HG03103 (cell line): ENCODE measurements around the gene FRAS1.
A peak's percentile ranks its signal among the peaks of the same experiment; 100 is the strongest.
"Not testable (repeated sequence)": the region's sequence is repeated elsewhere in the genome, so short reads cannot be mapped to it uniquely, and the experiment has no call there.

Experiments
- ATAC-seq: cut with Tn5 transposase; IDR thresholded peaks from one replicate; pipeline ENCODE4 v1.9.1; 2021; ENCODE audit warnings: low read depth; ENCODE audit not compliant: unreplicated experiment

The FRAS1 gene

DNA sequence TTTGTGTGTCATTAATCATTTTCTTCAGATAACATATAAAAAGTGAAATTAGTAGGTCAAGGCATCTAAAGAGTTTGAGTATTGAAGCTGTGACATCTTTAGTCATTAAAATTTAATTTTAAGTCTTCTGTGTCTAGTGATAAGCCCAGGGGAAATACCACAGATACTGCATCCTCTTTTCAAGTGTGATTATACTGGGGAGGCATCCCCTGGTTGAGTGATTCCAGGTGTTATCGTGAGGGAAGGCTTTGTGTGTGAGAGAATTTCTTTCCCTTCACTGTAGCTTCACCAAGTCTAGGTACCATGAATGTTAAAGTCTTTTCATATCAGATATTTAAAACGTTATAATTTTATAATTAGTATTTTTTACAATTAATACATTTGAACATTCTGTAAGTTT, 193.4 kb downstream of the FRAS1 start:
- no peak for ATAC-seq

DNA sequence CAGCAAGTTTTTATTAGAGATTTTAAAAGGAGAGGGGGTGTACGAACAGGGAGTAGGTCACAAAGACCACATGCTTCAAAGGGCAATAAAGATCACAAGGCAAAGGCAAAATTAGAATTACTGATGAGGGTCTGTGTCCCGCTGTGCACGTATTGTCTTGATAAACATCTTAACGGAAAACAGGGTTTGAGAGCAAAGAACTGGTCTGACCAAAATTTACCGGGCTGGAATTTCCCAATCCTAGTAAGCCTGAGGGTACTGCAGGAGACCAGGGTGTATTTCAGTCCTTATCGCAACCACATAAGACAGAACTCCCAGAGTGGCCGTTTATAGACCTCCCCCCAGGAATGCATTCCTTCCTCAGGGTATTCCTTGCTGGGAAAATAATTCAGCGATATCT, 195.7 kb downstream of the FRAS1 start:
- ATAC-seq, result not testable (repeated sequence)

DNA sequence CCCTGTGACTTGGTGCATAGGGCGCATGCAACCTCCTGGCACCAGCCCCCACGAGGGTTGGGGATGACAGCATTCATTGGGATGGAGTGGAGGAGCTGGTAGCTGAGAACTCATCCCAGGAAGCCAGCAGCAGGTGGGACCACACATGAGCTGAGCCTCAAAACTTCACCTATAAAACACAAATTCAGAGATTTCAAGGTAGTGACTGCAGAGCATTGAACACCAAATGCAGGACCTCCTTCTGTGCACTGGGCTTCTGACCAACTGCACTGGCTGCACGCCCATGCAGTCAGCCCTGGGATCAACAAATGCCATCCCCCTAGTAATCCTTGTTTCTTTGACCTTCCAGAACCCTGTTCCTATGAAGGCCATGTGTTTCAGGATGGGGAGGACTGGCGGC, 197.8 kb downstream of the FRAS1 start:
- no peak for ATAC-seq

DNA sequence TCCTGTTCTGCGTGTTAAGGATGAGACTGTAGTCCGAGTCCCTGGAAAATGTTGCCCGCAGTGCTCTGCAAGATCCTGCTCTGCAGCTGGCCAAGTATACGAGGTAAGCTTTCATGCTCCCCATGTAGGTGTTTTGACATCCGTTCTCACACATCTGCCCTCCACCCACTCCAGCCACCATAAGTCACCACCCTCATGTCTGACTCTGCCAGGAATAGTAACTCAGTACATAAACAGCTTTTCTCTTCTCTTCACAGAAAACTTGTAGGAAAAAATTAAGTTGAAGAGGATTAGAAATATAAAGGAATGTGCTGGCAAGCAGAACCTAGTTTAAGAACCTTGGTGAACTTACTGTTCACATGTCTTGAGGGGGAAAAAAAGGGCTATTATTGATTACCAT, 207.9 kb downstream of the FRAS1 start:
- no peak for ATAC-seq

DNA sequence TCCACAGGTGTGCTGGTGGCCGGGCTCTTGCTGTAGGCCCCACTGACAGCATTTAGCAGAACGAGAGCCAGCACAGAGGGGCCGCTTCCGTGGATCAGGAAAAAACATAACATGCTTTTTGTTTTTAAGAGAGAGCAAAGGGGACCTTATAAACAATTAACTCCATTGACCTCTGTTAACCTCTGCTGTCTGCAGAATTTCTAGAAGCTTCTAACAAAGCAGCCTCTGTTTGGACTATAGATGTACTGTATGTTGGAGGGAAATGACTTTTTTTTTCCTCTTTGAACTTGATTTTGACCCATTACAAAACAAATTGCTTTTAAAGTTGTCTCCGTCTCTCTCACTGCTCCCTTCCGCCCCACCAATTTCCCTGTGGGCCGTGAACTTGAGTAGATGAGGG, 210.7 kb downstream of the FRAS1 start:
- ATAC-seq, result no peak

DNA sequence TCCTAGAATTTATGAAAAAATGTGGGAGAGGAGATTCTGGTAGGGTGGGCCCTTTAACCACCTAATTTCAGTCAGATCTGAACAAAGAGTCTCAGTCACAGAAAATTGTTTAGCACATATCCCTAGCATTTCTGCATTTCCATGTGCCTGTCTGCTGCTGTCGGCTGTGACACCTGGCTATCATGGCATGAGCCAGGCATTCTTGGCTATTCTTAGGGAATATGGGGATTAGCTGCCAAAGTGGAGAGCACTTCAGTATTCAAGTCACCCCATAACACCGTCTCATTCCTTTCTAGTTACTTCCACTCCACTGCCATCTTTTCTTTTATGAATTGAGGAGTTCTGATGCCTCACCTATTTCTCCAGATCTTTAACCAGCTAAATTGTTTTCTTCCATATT, 211.5 kb downstream of the FRAS1 start:
- ATAC-seq, result no peak

DNA sequence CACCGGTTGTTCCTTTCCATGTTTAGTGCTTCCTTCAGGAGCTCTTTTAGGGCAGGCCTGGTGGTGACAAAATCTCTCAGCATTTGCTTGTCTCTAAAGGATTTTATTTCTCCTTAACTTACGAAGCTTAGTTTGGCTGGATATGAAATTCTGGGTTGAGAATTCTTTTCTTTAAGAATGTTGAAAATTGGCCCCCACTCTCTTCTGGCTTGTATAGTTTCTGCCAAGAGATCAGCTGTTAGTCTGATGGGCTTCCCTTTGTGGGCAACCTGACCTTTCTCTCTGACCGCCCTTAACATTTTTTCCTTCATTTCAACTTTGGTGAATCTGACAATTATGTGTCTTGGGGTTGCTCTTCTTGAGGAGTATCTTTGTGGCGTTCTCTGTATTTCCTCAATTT, 218.3 kb downstream of the FRAS1 start:
- not testable (repeated sequence) for ATAC-seq

DNA sequence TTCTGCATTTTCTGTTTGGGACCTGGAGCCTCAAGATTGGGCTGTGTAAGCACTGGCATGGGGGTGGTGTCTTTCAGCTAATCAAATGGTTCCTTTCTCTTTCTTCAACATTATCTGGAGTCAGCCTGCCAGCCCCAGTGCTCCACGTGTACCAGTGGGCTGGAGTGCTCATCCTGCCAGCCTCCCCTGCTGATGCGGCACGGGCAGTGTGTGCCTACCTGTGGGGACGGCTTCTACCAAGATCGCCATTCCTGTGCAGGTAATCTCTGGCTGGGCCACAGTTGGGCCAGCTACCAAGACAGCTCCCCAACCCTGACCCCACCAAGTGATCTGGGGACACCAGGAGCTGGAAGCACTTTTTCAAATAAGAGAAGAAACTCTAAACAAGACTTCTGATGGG, 229.2 kb downstream of the FRAS1 start:
- no peak for ATAC-seq

DNA sequence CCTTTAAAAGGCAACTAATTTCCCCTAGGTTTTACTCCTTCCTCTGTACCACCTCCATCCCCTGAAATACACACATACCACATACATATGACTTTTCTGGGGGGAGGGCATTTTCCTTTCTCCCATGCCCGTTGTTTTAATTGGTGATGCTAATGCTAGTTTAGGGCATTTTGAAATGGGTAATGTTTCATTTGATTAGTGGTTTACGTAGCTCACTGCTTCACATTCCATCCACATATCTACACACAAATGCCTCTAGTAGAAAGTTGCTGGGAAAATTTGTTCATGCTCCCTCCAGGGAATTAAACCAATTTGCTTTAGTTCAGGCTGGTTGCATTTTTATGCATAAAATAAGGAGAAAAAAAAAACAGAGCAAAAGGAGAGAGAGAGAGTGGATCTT, 231.2 kb downstream of the FRAS1 start:
- ATAC-seq, result no peak

DNA sequence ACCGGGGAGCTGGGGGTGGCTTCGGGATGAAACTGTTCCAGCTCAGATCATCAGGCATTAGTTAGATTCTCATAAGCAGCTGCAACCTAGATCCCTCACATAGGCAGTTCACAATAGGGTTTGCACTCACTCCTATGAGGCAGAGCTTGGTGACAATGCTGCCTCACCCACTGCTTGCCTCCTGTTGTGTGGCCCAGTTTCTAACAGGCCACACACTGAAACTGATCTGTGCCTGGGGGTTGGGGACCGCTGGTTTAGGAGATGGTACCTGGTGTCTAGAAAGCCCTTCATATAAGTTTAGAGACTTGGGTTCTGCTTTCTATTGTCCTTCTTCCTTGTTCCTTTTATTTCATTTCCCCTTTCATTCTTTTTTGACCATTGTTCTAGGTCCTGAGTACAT, 234.2 kb downstream of the FRAS1 start:
- ATAC-seq, result no peak

DNA sequence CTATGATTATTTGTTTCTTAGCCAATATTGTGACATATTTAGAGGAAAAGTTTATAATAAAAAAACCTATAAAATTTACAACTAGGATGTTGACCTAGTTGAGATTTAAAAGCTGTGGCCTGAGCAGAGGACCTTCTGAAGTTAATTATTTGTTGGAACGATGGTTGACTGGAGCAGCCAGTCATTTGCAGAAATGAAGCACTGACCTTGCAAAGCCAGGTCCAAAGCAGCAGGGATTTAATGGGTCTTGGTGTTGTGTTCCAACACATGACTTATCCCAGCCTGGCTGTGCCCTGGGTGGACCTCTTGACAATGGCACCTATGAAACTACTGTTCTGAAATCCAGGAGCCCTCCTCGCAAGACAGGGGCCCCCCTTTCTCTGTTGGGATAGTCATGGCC, 235.2 kb downstream of the FRAS1 start:
- no peak for ATAC-seq

DNA sequence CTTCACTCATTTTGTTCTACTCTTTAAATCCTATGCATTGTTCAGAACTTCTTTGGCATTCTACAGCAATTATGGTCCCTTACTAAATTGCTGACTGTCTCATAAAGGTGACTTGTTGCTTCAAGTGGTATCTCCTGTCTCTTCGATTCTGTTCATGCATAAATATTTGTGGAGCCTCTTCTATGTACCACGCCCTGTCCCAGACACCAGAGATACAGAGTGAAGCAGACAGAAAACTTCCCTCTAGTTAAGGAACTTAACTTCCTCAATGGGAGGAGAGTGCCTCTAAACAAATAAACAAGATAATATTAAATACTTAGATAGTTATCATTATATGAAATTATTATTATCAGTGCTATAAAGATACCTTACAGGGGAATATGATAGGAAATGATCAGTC, 235.7 kb downstream of the FRAS1 start:
- no peak for ATAC-seq

DNA sequence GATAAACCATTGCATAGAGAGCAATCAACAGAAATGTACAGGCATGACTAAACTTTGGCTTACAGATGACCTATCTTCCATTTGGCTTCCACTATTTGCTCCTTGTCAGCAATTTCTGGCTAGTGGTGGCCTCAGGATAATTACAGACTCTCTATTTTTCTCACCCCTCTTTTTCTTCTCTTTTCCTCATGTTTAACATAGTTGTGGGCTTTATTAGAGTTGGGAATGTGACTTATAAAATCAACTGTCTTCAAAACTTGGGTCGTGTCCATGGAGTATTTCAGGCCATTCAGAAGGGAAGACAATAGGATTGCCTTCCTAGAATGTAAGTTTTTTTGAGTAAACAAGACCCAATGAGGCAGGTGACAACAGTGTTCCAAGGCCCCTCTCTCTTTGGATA, 236.2 kb downstream of the FRAS1 start:
- no peak for ATAC-seq

DNA sequence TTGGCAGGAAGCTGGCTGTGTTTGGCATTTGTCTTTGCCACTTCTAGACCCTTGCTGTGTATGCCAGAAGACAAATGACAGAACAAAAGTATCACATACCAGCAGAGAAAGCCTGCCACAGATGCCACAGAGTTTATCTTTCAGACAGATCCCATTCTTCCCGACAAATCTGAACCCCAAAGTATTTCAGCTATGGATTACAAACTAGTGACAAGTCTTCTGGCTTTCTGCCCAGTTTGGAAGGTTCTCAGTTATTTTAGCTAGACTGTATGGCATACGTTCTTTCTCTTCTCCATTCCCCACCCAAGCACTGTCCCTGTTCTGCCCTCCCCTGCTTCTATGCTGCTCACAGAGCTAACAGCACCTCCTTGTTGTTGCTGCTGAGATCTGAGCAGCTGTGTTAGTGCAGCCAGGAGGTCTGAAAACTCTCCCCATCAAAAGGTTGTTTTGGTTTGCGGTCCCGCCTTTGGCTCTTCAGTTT, 236.7 kb downstream of the FRAS1 start:
- ATAC-seq, result no peak

DNA sequence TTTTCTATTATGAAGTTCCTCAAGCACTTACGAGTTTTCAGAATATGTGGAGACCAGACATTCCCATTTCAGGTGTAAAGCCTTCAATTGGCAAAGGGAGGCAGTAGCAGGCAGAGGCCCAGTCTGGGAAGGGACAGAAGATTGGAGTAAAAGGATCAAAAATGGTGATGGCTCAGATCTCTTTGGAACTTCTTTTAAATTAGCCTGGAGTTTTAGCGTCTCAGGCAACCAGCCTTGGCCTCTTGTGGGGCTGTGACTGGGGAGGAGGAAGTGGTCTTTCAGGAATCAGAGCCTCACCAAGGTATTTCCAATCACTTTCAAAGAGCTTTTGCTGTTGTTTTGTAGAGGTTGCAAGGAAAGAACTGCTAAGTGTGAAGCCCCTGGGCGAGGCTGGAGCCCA, 239.1 kb downstream of the FRAS1 start:
- no peak for ATAC-seq

DNA sequence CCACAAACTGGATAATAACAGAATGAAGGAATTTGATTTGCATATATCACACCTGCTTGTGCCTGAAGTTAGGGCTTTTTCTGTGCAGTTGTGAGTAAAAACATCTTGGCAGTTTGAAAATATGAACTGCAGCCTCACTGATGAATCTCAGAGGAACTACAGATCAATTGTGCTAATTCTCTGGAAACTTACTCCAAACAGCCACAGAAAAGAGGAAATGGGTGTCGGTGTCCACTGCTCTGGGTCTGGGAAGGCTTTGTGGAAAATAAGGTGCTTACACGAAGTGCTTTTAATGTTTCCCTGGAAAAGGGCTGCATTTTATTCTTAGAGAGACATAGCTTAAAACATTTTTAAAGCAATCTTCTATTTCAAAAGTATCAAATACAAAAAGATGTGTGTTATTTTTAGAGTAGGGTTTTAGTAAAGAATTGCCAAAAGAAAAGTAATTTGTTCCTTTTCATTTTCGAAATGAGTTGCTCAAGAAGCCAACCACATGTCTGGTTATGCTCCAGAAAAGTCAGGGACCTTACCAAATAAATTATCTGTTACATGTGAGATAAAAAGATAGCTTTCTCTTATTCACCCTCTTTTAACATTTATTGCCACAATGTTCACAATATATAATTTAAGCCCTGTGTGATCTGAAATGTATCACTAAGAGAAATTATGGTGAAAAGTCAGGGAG, 240.1 kb downstream of the FRAS1 start:
- peak; percentile 60 for ATAC-seq

DNA sequence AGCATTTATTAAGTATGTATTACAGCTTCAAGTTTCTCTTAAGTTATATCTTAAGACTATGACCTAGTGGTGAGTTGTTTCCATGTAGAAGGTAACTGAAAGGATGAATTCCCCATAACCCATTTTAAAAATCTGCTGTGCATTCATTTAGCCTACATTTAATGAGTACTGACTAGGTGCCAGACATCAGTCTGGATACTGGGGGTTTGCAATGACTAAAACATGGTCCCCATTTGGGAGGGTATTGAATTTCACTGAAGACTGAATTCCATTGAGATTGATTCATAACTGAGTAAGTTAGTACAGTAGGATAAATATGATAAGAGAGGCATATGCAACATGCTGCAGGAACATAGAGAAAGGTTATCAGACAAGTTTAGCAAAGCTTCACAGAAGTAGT, 241.5 kb downstream of the FRAS1 start:
- no peak for ATAC-seq

DNA sequence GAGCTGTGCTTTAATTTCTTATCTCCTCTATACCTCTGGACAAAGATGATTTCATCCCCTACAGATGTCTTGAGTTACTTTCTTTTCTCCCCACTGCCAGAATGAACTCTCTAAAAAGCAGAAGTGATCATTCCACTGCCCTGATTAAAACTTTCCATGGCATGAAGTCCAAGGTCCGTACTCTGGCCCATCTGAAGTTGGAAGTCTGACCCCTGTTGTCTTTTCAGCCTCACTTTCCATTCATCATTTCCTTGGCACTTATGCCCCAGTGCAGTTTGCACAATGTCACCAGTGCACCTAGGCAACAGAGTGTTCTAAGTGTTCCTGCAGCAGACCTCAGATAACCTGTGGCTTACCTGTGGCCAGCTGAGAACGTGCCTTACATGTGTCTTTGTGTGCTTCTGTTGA, 242.4 kb downstream of the FRAS1 start:
- no peak for ATAC-seq

DNA sequence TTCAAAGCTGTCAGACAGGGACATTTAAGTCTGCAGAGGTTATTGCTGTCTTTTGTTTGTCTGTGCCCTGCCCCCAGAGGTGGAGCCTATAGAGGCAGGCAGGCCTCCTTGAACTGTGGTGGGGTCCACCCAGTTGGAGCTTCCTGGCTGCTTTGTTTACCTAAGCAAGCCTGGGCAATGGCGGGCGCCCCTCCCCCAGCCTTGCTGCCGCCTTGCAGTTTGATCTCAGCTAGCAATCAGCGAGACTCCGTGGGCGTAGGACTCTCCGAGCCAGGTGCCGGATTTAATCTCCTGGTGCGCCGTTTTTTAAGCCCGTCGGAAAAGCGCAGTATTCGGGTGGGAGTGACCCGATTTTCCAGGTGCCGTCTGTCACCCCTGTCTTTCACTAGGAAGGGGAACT, 250.1 kb downstream of the FRAS1 start:
- not testable (repeated sequence) for ATAC-seq

DNA sequence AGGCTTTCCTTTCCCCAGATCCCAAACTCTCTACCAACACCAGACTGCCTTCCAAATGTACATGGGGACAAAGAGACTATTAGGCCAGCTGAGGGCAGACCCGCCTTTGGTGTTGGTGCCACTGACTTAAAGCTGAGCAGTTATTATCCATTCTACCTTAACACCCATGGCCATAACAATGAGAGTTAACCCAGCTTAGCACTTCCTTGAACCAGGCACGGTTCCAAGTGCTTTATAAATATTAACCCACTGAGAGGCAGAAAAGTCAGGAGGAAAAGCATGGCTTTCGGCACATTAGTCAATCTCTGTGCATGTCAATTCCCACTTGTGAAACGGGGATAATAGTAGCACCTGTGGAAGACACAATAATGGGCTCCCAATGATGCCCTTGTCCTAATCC, 251.4 kb downstream of the FRAS1 start:
- ATAC-seq, result no peak

DNA sequence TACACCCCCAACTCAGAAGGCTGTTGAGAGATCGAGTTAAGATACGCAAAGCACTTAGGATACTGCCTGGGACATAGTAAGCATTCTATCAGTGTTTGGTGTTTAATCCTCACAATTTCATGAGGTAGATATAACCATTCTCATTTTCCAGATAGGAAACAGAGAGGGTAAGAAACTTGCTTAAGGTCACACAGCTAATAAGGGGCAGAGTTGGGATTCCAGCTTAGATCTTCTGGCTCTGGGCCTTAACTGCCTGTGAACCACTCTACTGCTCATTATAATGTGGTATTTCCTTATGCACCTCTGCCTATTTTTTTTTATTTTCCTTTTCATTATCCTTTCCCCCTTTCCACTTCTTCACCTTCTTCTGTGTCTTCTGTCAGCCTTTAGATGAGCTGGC, 252.2 kb downstream of the FRAS1 start:
- no peak for ATAC-seq

DNA sequence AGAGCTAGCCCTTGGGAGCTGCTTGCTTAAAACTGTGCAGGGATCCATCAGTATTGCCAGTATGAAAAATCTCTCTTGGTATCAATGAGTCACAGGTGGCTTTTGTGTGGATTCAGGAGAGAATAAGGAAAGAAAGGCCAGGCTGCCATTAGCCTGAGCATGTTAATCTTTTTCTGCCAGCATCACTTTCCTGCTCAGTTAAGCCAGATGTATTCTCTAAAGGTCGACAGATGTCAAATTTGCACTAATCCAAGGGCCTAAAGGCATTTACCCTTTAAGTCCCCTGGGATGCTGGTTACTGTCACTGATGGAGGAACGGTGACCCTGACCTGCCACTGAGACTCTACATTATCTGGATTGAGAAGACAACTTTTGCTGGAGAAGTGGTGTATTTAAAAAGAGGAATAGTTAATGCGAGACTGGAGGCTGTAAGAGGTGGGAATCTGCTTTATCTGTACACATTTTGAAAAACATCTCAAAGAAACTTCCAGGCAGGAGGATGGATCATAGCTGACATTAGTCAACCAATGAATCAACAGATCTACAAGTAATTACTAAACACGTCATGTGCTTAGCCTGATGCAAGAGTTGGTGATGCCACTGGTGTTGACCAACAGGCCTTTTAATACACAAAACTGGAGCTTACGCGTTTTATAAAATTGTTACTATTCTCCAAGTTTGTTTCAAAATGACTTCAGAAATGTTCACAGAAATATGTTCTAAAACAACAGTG, 253.1 kb downstream of the FRAS1 start:
- no peak for ATAC-seq
